Ovary (tissue), 9 donors: ENCODE measurements around the gene ZKSCAN3. TPM values are rescaled to one million over a fixed set of nuclear protein-coding genes. Genes with fewer than 3 reads are reported as not detected.

Experiments used
- DNase-seq, 5 donors: peaks; one replicate each; pipeline ENCODE4 v3.0.0-alpha.2; 2019 to 2020
- H3K27ac ChIP-seq, 2 donors: fragments of 200-600 bp; one replicate each; pipeline versions ENCODE4 v1.5.1 to v1.8.0; 2019 to 2022
- H3K27me3 ChIP-seq: fragments of 200-600 bp; one replicate; pipeline ENCODE4 v1.8.0; 2022
- H3K36me3 ChIP-seq: fragments of 200-600 bp; sonication (generic); one replicate; pipeline ENCODE4 v1.5.1; 2019
- H3K4me1 ChIP-seq: one replicate; pipeline ENCODE4 v1.8.1; 2013; ENCODE audit warnings: mild to moderate bottlenecking, moderate library complexity; ENCODE audit not compliant: insufficient read depth
- H3K4me3 ChIP-seq: fragments of 200-600 bp; sonication (generic); one replicate; pipeline ENCODE4 v1.5.1; 2017
- H3K9me3 ChIP-seq, 2 donors: fragments of 200-600 bp in 1 of 2; sonication (generic) in 1 of 2; one replicate each; pipeline versions ENCODE4 v1.5.1 to v1.8.1; 2013 to 2019; ENCODE audit warnings: mild to moderate bottlenecking in 1 of 2, moderate library complexity in 1 of 2
- CTCF ChIP-seq, 3 donors: fragments of 450-650 bp in 2 of 3; fragments of 200-600 bp in 1 of 3; IDR thresholded peaks; one replicate each; pipeline versions ENCODE4 v1.5.1 to v1.8.0; 2016 to 2022; ENCODE audit warnings: antibody characterized with exemption in 3 of 3, mild to moderate bottlenecking in 1 of 3
- EP300 ChIP-seq: sonication (generic); formaldehyde crosslinking; IDR thresholded peaks from one replicate; pipeline ENCODE4 v1.6.1; 2017; ENCODE audit warnings: antibody characterized with exemption
- POLR2A ChIP-seq: fragments of 450-650 bp; IDR thresholded peaks from one replicate; pipeline ENCODE4 v1.6.1; 2017; ENCODE audit warnings: antibody characterized with exemption, mild to moderate bottlenecking, moderate library complexity
- WGBS, 3 donors: extraction: QIAGEN DNeasy Blood & Tissue Kit in 1 of 3; methylation state at CpG; one replicate each; pipeline versions ENCODE4 v1.1.5 to v1.1.7; 2013 to 2017; 5-methylcytosine and 5-hydroxymethylcytosine counted together
- intact Hi-C, 4 donors: fragments of 100-400 bp; cut with DNase I; formaldehyde crosslinking; loops; one replicate each; pipeline versions ENCODE4 v1.11.0 to v1.15.1; 2022 to 2023
- polyA plus RNA-seq, 2 donors: library from polyadenylated mRNA; stranded (reverse); fragments of 200-250 nt in 1 of 2; fragments of 350-450 nt in 1 of 2; fragmentation: Illumina TruSeq in 1 of 2; extraction: RNeasy Lipid Tissue Mini Kit (QIAGEN cat#74804) in 1 of 2; gene quantifications; one replicate each; pipeline ENCODE4 v1.2.3, GENCODE V29; 2013 to 2014
- small RNA-seq: library from RNA; depleted of rRNA; stranded (forward); fragments of <200 nt; gene quantifications from one replicate; pipeline ENCODE3, GENCODE V24; 2016
- total RNA-seq, 7 donors: library from RNA; depleted of rRNA in 2 of 7; stranded (reverse); fragments of >200 nt in 2 of 7; fragmentation: NEBNext Ultra II Directional in 3 of 7; extraction: Animal tissue kit (Norgen Biotek cat#: 25700) in 3 of 7; gene quantifications; one replicate each; pipeline versions ENCODE4 v1.1.0 to v1.2.4, GENCODE V29; 2016 to 2023
- donor health status: DM: no; HTN: no; CAD: no; lungs with moderate emphysema.
- donor health status: DM: no; HTN: no; CAD: no.
- donor health status: Bipolar disorder and iron deficiency.
- donor health status: DM: yes; HTN: yes; CAD: no.
- donor health status: DM: no; HTN: no; CAD: no.
- donor health status: DM: yes; HTN: yes; CAD: no.

ZKSCAN3 gene
- total and polyA plus RNA-seq, 9 donors, result 2.0 to 8.2 (median 6.1) TPM

DNA sequence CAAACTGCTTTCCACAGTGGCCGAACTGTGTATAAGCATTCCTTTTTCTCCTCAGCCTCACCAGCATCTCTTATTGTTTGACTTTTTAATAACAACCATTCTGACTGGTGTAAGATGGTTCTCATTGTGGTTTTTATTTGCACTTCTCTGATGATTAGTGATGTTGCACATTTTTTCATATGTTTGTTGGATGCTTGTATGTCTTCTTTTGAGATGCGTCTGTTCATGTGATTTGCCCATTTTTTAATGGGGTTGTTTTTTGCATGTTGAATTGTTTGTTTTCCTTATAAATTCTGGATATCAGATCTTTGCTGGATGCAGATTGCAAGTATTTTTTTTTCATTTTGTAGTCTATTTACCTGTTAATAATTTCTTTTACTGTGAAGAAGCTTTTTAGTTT is 61.0 kb downstream of the ZKSCAN3 start:
- Histone ChIP-seq H3K4me1 (no peaks in the 10 kb centered on the region), H3K4me3 (no peak overlapping the region), H3K36me3 (no peaks in the 10 kb centered on the region), H3K9me3 (no peaks in the 10 kb centered on the region), H3K27ac (no peak overlapping the region), H3K27me3 (no peaks in the 10 kb centered on the region)
- no peak for TF ChIP-seq EP300
- no peak for TF ChIP-seq CTCF (IDR thresholded peaks at IDR 0.05)
- no peak for TF ChIP-seq POLR2A
- DNase-seq, result no peak
- intact Hi-C loops, result no loop called here
- WGBS, 3 donors, result 95 to 96% (median 95%) methylated on average over 2 of the region's 2 CpGs

GRCh38 chr6:28413681-28414080 is 63.9 kb downstream of the ZKSCAN3 start:
- Histone ChIP-seq H3K27ac (no peak overlapping the region), H3K4me1 (no peaks in the 10 kb centered on the region), H3K9me3 (no peaks in the 10 kb centered on the region), H3K4me3 (no peak overlapping the region), H3K36me3 (no peaks in the 10 kb centered on the region), H3K27me3 (no peaks in the 10 kb centered on the region)
- intact Hi-C loops, result no loop called here
- DNase-seq, result no peak
- TF ChIP-seq EP300 (no peak), CTCF (IDR thresholded peaks at IDR 0.05) (no peak), POLR2A (no peak)

Small RNA genes within 50 kb of the gene (small RNA-seq; reads per million reads assigned to genes)
- not detected for gene AL021997.1
- not detected for gene AL021997.2
- not detected for gene RNU2-45P

Other genes with a start within 250 kb of the ZKSCAN3 start
- 1 to 10 TPM; 2.6 to 4.4 (median 3.1) TPM for gene ZSCAN16, start 225.3 kb upstream of the ZKSCAN3 start, total RNA-seq
- 1 to 10 TPM; 3.2 to 4.0 TPM for gene ZSCAN16, start 225.3 kb upstream of the ZKSCAN3 start, polyA plus RNA-seq
- gene ZKSCAN8, start 208.1 kb upstream of the ZKSCAN3 start, total RNA-seq, result 10 to 100 TPM; 16.8 to 44.6 (median 31.9) TPM
- 10 to 100 TPM; 13.6 to 30.3 TPM for gene ZKSCAN8, start 208.1 kb upstream of the ZKSCAN3 start, polyA plus RNA-seq
- 10 to 100 TPM in 6 of 7 donors, 1 to 10 TPM in 1; 10.0 to 17.5 (median 13.7) TPM for gene ZSCAN9, start 124.7 kb upstream of the ZKSCAN3 start, total RNA-seq
- 10 to 100 TPM; 12.5 to 16.9 TPM for gene ZSCAN9, start 124.7 kb upstream of the ZKSCAN3 start, polyA plus RNA-seq
- 1 to 10 TPM; 1.5 to 8.0 (median 6.0) TPM for gene ZKSCAN4, start 97.7 kb upstream of the ZKSCAN3 start, total RNA-seq
- gene ZKSCAN4, start 97.7 kb upstream of the ZKSCAN3 start, polyA plus RNA-seq, result 1 to 10 TPM; 5.1 to 7.0 TPM
- gene NKAPL, start 90.7 kb upstream of the ZKSCAN3 start, total RNA-seq, result 1 to 10 TPM in 5 of 7 donors, under 1 TPM in 2; 0.34 to 2.4 (median 1.8) TPM
- gene NKAPL, start 90.7 kb upstream of the ZKSCAN3 start, polyA plus RNA-seq, result 1 to 10 TPM; 1.4 to 1.5 TPM
- 10 to 100 TPM; 11.8 to 32.0 (median 23.1) TPM for gene ZSCAN26, start 82.8 kb upstream of the ZKSCAN3 start, total RNA-seq
- gene ZSCAN26, start 82.8 kb upstream of the ZKSCAN3 start, polyA plus RNA-seq, result 10 to 100 TPM; 21.6 to 29.2 TPM
- 1 to 10 TPM; 2.1 to 5.0 (median 3.5) TPM for gene PGBD1, start 68.4 kb upstream of the ZKSCAN3 start, total RNA-seq
- 1 to 10 TPM; 1.8 to 3.5 TPM for gene PGBD1, start 68.4 kb upstream of the ZKSCAN3 start, polyA plus RNA-seq
- 10 to 100 TPM; 14.1 to 40.1 (median 21.9) TPM for gene ZSCAN31, start 13.8 kb upstream of the ZKSCAN3 start, total RNA-seq
- gene ZSCAN31, start 13.8 kb upstream of the ZKSCAN3 start, polyA plus RNA-seq, result 10 to 100 TPM; 12.1 to 20.8 TPM
- 10 to 100 TPM in 2 of 7 donors, 1 to 10 TPM in 5; 3.0 to 11.4 (median 7.4) TPM for gene ZSCAN12, start 49.8 kb downstream of the ZKSCAN3 start, total RNA-seq
- 1 to 10 TPM; 4.4 to 5.4 TPM for gene ZSCAN12, start 49.8 kb downstream of the ZKSCAN3 start, polyA plus RNA-seq
- gene ZSCAN23, start 93.5 kb downstream of the ZKSCAN3 start, total RNA-seq, result 1 to 10 TPM; 3.0 to 6.8 (median 4.7) TPM
- gene ZSCAN23, start 93.5 kb downstream of the ZKSCAN3 start, polyA plus RNA-seq, result 1 to 10 TPM; 2.0 to 2.3 TPM
- gene GPX6, start 165.8 kb downstream of the ZKSCAN3 start, total RNA-seq, result not detected
- not detected for gene GPX6, start 165.8 kb downstream of the ZKSCAN3 start, polyA plus RNA-seq
- not detected for gene GPX5, start 175.9 kb downstream of the ZKSCAN3 start, total RNA-seq
- not detected for gene GPX5, start 175.9 kb downstream of the ZKSCAN3 start, polyA plus RNA-seq